ENCODE results near the gene RNF113B.

- TF ChIP-seq CTCF (IDR thresholded peaks at IDR 0.05) (no peak), ZFX (IDR thresholded peaks at IDR 0.05; ENCODE audit: borderline replicate concordance) (no peak)
Measured at GRCh38 chr13:98129059-98129746, 47.9 kb downstream of the RNF113B start.
